A549 (cell line): ENCODE data around the gene NAB1.

ENCODE experiments used
- CBX8 ChIP-seq: fragments of 200-600 bp; sonication (generic); IDR thresholded peaks from 2 replicates; pipeline ENCODE4 v1.6.1; 2016
- CHD2 ChIP-seq: fragments of 150-350 bp; IDR thresholded peaks from 2 replicates; pipeline ENCODE4 v1.6.1; 2014; ENCODE audit warnings: low read length; ENCODE audit not compliant: partially characterized antibody
- CTCF ChIP-seq: fragments of >200 bp; sonication (Bioruptor Twin); formaldehyde crosslinking; IDR thresholded peaks from 3 replicates; pipeline ENCODE4 v1.5.1; 2016
- JUN ChIP-seq, 2 experiments: fragments of >200 bp; sonication (Bioruptor Twin); formaldehyde crosslinking; IDR thresholded peaks; 2 replicates in 1 of 2; 3 replicates in 1 of 2; pipeline ENCODE4 v1.6.1; 2016 to 2017
- POLR2A ChIP-seq: IDR thresholded peaks from 2 replicates; pipeline ENCODE4 v1.6.1; 2012; ENCODE audit warnings: mild to moderate bottlenecking, low read length
- RAD21 ChIP-seq, 2 experiments: fragments of >200 bp in 1 of 2; sonication (Bioruptor Twin) in 1 of 2; formaldehyde crosslinking in 1 of 2; IDR thresholded peaks in 1 of 2; conservative IDR thresholded peaks in 1 of 2; 2 replicates in 1 of 2; 3 replicates in 1 of 2; pipeline ENCODE4 v1.6.1; 2012 to 2018; ENCODE audit warnings: inconsistent platforms in 1 of 2
- REST ChIP-seq: fragments of 200-600 bp; sonication (generic); IDR thresholded peaks from 2 replicates; pipeline ENCODE4 v1.6.1; 2016; ENCODE audit warnings: antibody characterized with exemption, mild to moderate bottlenecking, moderate library complexity
- ZC3H11A ChIP-seq: fragments of 450-650 bp; IDR thresholded peaks from 2 replicates; pipeline ENCODE4 v1.6.1; 2014; ENCODE audit warnings: antibody characterized with exemption, mild to moderate bottlenecking

GRCh38 chr2:190718652-190719526, 70.0 kb downstream of the NAB1 start:
- TF ChIP-seq CTCF (no peak), POLR2A (no peak), JUN (IDR thresholded peaks at IDR 0.05) (0 out of 5 replicates have a peak, but pooled peaks of 1 of the 2 experiments have one; percentile 32), RAD21 (conservative IDR thresholded peaks at IDR 0.05 in 1 of 2, IDR thresholded peaks at IDR 0.05 in 1 of 2) (0 out of 5 replicates have a peak, but pooled peaks of 1 of the 2 experiments have one; percentile 18), REST (no peak), CBX8 (no peak), ZC3H11A (no peak), CHD2 (no peak)
